Hepatocyte (in vitro differentiated cells): ENCODE measurements around the gene SPRR2F.

Experiments used
- EZH2 ChIP-seq: fragments of 200-600 bp; sonication (generic); IDR thresholded peaks from 2 replicates; pipeline ENCODE4 v1.6.1; 2016; ENCODE audit warnings: antibody characterized with exemption, mild to moderate bottlenecking, borderline replicate concordance
- EZH2phosphoT487 ChIP-seq: fragments of 200-600 bp; sonication (generic); IDR thresholded peaks from one replicate; pipeline ENCODE4 v1.6.1; 2018; ENCODE audit warnings: antibody characterized with exemption, mild to moderate bottlenecking, low read depth, moderate library complexity; ENCODE audit not compliant: unreplicated experiment, severe bottlenecking
- TF ChIP-seq, protein P1 (sequence below): fragments of 200-600 bp; sonication (generic); IDR thresholded peaks from 2 replicates; pipeline ENCODE4 v1.5.1; 2016; ENCODE audit warnings: antibody characterized with exemption, mild to moderate bottlenecking; ENCODE audit not compliant: poor library complexity

DNA sequence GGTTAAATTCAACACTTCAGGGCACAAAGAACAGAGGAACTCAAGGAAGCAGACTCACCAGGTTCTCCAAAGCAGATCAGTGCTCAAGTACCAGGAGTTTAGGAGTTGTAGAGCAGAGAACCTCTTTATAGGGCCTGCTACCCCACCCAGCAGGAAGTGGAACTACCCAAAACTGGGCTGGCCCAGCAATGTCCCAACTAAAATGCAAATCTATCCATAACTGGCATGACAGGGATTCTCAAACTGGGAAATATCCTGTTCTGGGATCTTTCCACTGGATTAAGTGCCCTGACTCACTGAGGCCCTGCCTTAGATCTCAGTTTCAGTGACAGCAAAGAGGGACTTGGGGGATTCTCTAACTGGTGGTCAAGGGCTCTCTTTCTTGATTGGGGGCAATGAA lies 18.9 kb downstream of the SPRR2F start, which contains the start of gene SPRR2E:
- TF ChIP-seq, protein P1, sequence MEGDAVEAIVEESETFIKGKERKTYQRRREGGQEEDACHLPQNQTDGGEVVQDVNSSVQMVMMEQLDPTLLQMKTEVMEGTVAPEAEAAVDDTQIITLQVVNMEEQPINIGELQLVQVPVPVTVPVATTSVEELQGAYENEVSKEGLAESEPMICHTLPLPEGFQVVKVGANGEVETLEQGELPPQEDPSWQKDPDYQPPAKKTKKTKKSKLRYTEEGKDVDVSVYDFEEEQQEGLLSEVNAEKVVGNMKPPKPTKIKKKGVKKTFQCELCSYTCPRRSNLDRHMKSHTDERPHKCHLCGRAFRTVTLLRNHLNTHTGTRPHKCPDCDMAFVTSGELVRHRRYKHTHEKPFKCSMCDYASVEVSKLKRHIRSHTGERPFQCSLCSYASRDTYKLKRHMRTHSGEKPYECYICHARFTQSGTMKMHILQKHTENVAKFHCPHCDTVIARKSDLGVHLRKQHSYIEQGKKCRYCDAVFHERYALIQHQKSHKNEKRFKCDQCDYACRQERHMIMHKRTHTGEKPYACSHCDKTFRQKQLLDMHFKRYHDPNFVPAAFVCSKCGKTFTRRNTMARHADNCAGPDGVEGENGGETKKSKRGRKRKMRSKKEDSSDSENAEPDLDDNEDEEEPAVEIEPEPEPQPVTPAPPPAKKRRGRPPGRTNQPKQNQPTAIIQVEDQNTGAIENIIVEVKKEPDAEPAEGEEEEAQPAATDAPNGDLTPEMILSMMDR, result no peak
- TF ChIP-seq EZH2, result no peak
- TF ChIP-seq EZH2phosphoT487, result no peak
